ENCODE measurements around the gene S100A13.
"Not testable (repeated sequence)": the region's sequence is repeated elsewhere in the genome, so short reads cannot be mapped to it uniquely, and the experiment has no call there.

S100A13 gene

DNA sequence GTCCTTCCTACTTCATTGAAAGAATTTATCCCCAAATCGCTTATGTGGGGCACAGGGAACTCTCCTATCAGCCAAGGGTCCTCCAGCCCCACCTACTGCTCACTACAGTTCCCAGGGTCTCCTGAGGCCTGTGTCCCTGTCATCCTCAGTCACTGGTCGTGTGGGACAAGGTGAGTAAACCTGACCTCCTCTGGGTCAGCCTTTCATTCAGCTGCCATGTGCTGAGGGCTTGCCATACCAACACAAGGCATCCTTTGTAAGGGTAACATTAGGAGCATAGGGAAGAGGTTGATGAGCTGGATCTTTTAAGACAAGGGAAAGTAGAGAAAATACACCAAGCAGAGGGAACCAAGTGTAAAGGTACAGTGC lies 20.0 kb upstream of the S100A13 start:
- FAIRE-seq: no peak

DNA sequence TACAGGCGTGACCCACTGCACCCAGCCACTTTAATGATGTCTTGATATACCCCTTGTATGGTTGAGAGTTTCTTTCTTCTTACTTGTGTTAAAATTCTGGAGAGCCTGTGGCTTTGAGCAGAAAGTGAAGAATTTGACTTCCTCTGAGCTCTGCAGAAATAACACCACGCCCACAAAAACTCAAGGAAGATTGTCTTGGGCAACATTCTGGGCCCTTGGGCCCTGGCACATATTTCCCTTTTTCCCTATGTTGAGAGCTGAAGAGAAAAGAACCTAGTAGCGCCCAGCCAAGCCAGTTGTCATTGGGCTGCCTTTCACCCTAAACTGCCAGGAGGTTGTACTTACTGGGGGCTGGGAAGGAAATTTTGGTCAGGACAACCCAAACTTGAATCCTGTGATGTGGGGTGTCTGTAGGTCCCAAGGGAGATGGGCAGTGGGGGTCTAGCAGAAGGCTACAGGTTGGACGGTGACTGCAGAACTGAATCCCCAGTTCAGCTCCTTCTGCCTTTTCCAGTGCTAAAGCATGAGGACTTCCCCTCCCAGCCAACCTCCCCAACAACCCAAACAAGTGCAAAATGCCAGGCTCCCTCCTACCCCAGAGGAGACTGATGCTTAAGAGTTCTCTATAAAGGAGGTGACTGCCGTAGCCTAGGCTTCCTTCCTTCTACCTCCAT lies 19.5 kb upstream of the S100A13 start:
- no peak for FAIRE-seq

DNA sequence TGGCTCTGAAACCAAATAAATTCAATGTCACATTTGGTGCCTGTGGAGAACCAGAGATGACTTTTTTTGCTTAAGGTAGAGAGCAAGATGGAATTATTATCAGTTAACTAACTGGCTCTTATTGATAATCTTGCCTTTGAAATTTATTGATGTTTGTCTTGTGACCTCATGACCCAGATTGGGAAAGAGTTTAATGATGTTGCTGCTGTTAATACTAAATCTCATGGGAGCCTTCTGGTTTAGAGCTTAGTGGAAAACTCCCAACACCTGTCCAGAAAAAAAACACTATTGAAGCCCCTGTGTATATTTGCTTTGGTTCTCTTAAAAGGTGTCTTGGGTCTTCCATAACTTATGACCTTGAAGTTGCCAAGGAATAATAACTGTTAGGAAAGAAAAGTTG lies 16.5 kb upstream of the S100A13 start:
- FAIRE-seq: no peak

DNA sequence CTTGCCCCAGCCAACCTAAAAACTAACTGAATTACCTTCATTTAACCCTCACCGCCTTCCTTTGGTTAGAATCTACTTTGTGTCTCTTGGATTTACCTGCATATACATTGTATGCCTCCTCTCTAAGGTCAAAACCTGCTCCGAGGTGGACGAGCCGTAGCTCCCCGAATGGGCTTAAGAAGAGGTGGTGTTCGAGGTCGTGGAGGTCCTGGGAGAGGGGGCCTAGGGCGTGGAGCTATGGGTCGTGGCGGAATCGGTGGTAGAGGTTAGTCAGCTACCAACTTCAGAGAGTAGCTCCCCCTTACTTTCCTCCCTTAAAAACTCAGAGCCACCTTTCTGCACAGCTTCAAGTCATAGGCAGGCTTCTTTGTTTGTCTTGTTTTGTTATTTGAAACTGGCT lies 15.8 kb upstream of the S100A13 start:
- FAIRE-seq: no peak

DNA sequence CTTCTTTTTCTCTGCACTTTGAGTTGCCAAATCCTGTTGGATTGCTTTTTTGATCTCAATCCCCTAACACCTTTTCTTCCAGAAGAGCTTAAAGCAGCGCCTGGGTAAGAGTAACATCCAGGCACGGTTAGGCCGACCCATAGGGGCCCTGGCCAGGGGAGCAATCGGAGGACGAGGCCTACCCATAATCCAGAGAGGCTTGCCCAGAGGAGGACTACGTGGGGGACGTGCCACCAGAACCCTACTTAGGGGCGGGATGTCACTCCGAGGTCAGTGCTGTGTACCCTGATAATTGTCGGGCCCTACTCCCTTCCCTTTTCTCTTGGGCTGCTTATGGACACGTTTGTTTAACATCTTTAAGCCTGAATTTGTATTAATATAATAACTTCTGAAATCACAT lies 14.9 kb upstream of the S100A13 start:
- FAIRE-seq: no peak

DNA sequence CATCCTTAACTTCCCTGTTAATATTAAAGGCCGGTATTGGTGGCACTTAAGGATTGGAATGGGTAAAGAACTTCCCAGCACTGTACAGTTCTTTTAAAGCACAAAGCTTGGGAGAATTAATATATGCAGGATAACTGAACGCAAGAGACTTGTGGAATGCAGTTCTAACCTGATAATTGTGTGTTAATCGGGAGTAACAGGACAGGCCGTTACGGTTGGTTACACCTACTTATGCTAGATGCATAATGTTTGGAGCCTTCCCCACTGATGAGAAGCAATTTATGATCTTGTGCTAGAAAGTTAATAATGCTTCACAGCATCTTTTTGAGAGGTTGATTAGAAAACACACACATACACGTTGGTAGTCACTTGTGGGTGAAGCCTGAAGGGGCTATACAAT lies 13.6 kb upstream of the S100A13 start:
- FAIRE-seq: no peak

DNA sequence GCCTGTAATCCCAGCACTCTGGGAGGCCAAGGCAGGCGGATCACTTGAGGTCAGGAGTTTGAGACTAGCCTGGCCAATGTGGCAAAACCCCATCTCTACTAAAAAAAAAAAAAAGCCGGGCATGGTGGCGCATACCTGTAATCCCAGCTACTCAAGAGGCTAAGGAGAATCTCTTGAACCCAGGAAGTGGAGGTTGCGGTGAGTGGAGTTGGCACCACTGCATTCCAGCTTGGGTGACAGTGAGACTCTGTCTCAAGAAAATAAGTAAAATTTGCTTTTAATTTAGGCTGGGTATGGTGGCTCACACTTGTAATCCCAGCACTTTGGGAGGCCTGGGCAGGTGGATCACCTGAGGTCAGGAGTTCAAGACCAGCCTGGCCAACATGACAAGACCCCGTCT lies 12.9 kb upstream of the S100A13 start:
- not testable (repeated sequence) for FAIRE-seq

DNA sequence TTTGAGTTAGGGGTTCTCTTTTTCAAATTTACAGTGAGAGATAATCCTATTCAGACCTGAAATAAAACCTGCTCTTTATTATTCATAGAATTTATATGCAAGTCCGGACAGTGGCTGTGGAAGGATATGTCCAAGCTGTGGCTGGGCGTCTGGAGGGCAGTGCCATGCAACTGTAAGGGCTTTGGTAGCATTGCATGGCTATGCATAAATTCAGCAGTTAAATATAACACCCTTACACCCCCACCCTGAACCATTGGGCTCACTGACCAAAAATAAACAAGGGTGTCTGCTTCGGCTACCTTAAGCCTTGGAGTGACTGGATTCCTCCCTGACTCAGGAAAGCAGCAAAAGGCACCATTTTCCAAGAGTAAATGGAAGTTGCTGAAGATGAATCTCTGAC lies 12.0 kb upstream of the S100A13 start:
- no peak for FAIRE-seq

DNA sequence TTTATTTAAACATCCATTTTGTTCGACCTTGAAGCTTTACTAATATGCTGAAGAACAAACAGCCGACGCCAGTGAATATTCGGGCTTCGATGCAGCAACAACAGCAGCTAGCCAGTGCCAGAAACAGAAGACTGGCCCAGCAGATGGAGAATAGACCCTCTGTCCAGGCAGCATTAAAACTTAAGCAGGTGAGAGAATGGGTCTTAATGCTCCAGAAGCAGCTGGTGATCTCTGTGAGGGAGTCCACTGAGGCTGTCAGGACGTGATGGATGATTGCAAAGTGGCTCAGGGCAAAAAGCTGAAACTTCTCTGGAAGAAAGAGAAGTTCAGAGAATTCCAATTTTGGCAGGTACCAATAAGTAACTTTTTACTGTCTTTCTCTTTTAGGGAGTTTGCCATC lies 11.0 kb upstream of the S100A13 start:
- no peak for FAIRE-seq

DNA sequence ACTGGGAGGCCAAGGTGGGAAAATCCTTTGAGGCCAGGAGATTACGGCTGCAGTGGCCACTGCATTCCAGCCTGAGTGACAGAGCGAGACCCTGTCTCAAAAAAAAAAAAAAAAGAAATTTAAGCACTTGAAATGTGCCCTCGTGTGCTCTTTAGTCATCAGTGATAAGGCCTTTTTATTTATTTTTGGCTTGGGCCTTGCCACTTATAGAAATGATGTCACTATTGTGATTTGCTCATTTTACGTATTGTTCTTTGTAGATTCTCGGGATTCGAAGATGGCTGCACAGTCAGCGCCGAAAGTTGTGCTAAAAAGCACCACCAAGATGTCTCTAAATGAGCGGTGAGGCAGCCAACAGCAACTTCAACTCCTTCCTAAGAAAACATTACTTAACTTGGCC lies 9.0 kb upstream of the S100A13 start:
- no peak for FAIRE-seq

DNA sequence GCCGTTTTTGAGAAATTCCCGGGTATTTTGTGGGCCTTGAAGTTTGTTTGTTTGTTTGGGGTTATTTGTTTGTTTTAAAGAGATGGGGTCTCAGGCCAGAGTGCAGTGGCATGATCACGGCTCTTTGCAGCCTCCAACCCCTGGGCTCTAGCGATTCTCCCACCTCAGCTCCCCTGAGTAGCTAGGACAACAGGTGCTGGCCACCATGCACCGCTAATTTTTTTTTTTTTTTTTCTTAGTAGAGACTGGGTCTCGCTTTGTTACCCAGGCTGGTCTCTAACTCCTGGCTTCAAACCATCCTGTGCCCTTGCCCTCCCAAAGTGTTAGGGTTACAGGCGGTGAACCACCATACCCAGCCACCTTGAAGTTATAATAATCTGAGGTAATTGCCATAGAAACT lies 8.6 kb upstream of the S100A13 start:
- no peak for FAIRE-seq

DNA sequence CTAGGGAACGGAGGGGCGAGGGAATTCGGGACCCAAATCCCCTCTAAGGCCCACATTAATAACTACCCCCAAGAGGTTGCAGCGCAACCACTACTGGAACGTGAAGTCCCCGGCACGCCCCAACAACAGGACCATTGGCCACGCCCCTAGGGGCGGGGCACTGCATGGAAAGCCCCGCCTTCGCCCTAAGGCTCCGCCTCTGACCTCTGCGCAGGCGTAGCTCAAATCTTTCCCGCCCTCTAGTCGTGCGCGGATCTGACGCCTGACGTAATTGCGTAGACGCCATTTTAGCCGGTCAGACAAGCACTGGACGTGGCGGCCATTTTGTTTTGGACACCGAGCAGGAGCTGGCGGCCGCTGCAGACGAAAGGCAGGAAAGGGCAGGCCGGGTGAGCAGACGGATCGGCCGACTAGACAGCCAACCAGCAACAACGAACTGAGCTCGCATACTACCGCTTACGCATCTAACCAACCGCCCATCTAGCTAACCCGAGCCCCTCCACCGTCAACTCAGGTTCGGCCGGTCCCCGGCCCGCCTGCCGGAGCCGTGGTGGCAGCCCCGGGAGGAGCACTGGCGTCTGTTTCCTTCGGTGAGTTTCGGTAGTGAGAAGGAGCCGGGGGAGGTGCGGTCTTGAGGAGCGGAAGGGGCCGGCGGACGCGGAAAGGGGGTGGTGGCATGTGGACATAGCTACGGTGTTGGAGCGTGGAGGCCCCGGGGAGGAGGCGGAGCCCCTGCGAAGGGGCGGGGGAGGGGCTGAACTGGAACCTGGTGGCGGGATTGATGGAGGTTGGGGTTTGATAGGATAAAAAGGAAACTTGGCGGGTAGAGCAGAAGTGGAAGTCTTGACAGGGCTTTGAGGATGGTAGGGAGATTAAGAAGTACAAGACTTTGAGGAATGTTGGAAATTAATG lies 6.7 kb upstream of the S100A13 start, which contains the start of gene CHTOP:
CHTOP (plus strand) TSS at position 313 of the 912 bp plus-strand sequence. CDS start 2,523 bp downstream, outside the sequence.
- FAIRE-seq: peak; percentile 74

DNA sequence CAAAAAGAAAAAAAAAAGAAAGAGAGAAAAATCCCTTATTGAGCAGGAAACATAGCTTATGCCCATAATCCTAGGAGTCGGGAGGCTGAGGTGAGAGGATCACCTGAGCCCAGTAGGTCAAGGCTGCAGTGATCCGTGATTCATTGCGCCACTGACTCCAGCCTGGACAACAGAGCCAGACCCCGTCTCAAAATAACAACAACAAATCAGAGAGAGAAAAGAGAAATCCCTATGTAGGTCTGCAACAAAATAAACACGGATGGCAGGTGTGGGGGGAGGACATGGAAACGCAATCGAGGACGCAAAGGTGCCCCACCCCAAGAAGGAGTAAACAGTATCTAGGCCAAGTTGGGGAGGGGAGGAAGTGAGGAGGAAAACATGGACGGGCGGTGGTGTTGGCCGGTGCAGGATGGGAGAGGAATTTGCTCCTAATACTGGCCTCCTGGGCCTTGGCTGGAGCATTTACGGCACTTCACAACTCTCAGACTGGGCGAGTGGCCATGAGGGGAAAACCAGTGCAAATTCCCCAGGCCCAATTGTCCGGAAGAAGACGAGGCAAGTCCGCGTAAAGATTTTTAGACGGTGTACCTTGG lies 6.0 kb upstream of the S100A13 start:
- no peak for FAIRE-seq

DNA sequence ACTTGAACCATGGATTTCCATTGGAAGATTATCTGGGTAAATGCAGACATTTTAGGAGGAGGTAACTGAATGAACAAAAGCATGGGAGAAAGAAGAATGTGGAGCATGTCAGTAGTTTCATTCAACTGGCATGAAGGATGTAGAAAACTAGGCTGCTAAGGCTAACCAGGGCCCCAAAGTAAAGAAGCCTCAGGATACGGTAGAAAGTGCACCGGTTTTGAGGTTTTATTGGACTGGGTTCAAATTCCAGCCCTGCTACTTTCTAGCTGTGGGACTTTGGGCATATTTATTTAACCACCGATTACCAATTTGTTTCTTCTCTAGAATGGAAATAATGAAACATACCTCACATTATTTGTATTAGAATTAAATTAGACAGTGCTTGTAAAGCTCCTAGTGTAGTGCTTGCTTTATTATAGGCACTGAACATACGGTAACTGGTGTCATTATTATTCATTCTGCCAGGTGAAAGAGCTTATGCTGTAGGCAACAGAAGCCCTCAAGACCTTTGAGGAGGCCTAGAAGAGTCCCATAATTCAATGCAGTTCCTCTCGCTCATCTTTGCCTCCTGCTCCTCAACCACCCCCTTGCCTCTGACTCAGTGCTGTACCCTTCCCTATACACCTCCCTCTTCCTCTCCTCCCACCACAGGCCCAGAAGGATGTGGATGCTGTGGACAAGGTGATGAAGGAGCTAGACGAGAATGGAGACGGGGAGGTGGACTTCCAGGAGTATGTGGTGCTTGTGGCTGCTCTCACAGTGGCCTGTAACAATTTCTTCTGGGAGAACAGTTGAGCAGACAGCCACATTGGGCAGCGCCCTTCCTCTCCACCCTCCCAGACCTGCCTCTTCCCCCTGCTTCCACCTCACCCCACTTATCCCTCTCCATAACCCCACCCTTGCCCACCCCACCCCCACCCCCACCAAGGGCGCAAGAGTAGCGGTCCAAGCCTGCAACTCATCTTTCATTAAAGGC lies 4.0 kb upstream of the S100A13 start:
- no peak for FAIRE-seq

DNA sequence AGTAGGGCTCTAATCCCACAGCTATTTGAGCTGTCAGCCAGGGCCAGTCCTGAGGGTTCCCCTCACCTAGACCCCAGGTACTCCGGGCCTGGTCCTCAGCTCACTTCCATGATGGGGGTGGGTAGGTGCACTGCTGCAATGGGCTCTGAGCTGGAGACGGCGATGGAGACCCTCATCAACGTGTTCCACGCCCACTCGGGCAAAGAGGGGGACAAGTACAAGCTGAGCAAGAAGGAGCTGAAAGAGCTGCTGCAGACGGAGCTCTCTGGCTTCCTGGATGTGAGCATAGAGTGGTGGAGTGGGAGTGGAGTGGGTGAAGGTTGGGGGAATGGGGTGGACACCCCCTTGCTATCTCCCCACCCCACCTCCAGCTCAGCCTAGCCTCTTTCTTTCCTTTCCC lies 3.1 kb upstream of the S100A13 start:
- FAIRE-seq: no peak

DNA sequence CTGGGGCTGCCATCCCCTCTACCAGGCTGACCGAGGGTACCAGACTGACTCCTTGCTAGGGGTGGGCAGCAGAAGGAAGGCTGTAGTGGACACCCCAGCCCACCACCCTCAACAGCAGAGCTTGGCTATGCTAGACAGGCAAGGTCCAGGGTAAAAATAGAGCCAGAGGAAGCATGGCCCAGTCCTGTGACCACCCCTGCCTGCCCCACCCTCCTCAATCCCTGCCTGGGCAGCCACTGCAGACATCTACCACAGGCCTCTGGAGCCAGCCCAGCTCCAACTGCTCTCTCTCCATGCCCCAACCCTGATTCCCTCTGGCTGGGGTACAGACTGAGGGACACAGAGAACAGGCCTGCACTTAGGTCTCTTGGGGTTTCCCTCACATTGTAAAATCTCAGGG lies 2.7 kb upstream of the S100A13 start:
- no peak for FAIRE-seq

DNA sequence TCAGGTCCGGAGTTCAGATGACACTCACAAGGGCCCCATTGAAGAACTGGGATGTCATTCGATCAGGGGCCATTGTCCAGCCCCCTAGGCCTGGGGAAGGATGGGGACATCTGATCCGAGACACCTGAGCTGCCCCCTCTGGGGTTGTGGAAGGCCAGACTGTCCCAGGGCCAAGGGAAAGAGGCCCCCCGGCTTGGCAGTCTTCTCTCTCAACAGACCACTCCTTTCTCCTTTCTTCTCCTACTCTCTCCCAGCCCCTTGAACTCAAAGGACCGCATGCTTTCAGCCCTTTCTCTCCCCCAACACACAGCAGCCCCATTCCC lies 2.0 kb upstream of the S100A13 start:
- FAIRE-seq: no peak

DNA sequence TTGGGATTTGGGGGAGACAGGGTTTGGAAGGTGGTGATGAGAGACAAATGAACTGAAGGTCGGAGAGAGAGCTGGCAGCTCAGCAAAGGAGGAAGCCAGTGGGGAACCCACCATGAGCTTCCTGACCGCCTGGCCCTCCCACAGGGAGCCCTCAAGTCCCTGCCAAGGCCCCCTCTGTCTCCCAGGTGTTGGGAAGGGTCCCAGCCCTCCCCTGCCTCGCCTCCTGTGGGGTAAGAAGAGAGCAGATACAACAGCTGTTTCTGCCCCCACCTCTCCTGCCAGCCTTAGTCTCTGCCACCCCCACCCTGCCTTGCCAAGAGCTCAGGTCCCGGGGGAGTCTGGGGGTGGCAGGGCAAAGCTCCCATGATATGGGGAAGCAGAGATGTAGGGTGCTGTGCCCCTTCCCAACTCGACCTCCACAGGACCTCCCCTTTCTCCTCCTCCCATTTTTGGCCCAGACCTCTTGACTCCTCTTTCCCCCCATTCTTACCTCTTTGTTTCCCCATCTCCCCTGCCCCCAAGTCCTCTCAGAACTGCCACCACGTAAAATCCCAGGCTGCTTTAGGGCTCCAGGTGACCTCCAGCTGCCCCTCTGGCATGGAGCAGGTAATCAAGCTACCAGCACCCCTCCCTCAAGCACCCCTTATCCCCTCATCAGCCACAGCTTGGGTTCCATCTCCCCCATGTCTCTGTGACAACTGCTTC lies 1.5 kb upstream of the S100A13 start:
- FAIRE-seq: no peak

DNA sequence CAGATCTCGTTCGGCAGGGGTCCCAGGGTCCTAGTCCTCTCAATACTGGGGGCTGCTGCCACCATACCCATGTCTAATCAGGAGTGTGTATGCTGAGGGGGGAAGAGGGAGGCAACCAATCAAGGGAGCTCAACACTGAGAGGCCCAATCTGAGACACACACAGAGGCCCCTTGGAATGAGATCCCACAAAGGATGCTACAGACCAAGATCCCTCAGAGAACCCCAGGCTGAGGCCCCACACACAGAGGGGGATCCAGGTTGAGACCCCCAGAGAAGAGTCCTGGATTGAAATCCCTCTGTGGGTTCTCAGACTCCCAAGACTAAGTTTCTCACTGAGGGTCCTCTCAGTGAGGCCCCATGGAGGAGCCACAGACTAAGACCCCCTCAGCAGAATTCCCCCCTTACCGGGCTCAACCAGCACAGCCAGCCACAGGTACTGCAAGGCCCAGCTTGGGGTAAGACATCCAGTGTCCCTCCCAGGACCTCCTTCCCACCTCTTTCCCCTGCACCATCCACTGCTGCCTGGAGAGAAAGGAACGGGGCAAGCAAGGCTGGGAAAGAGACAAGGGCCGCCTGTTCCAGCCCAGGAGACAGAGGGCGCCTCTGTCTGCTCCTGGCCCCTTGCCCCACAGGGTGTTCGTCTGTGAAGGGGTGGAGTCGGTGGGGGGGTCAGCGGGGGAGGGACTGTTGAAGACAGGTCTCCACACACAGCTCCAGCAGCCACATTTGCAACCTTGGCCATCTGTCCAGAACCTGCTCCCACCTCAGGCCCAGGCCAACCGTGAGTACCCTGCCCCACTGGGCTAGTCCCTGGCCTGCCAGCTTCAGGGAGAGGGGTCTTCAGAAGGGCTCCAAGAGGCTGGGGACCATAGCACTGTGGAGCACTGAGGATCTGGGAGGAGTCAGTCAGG lies 666 bp upstream of the S100A13 start, which contains the start of gene S100A1:
S100A1 (plus strand) TSS at position 720 of the 912 bp plus-strand sequence. CDS start 2,088 bp downstream, outside the sequence.
- no peak for FAIRE-seq

DNA sequence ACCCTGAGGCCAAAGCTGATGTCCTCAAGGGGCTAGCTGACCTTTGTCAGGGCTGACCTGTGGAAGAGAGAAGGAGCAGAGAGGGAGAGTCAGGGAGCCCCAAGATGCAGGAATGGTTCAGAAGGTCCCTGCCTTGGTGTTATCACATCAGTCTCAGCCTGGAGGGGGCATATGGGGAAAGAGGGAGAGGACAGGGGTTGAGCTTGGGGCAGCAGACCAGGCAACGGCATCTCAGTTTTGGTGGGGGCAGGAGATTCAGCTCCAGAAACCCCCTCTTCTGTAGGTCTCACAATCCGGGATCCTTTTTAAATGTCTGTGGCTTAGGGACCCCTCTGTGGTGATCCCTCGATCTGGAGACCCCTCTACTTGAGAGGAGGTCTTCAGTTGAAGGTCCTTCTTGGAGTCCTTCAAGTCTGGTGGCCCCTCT lies 815 bp downstream of the S100A13 start:
- FAIRE-seq: no peak

All from islet of Langerhans (tissue), 1 donor.